ENCODE measurements around the gene ABO.
A peak's percentile ranks its signal among the peaks of the same experiment; 100 is the strongest.
"Not testable (repeated sequence)": the region's sequence is repeated elsewhere in the genome, so short reads cannot be mapped to it uniquely, and the experiment has no call there.

ABO gene

DNA sequence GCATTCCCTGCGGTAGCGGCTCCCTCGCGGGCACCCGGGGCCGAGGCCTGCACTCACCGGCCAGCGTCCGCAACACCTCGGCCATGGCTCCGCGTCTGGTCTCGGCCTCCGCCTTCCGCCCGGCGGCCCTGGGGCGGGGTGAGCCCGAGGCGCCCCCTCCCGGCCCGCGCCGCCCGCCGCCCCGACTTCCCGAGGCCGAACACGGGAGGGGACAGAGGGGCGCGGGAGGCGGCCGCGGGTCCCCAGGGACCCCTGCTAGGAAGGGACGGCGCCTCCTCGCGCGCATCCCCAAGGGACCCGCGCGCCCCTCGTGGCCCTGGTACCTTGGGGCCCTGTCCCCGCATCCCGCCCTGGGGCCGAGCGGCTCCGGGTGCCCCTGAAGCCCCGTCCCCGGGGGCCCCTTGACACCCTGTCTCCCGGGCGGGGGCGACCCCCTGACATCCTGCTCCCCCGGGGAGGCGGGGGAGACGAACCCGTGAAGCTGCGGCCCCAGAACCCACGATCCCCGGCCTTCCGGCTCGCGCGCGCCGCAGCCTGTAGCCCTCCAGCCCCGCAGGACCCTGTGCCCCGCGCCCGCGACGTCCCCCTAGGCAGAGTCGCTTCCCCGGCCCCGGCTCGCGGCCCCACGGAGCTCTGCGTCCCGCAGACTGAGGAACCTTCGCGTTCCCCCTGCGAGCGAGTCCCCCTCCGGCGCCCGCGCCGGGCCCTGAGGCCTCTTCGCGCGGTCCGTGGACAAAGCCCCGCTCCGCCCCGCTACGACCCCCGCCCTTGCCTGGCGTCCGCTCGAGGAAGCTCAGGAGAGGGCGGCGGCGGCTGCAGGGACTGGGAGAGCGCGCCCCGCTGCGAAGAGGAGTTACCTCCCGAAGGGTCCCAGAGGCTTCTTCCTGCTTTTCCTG is at the start of gene ABO:
TSS of gene ABO (minus strand) at position 97 of the 896 bp plus-strand sequence.
- DNase-seq = no peak

- no peak for DNase-seq
Observed at GRCh38 chr9:133323991-133324703, 49.1 kb upstream of the ABO start.

- DNase-seq = no peak
Observed at GRCh38 chr9:133323211-133323610, 48.2 kb upstream of the ABO start.

DNA sequence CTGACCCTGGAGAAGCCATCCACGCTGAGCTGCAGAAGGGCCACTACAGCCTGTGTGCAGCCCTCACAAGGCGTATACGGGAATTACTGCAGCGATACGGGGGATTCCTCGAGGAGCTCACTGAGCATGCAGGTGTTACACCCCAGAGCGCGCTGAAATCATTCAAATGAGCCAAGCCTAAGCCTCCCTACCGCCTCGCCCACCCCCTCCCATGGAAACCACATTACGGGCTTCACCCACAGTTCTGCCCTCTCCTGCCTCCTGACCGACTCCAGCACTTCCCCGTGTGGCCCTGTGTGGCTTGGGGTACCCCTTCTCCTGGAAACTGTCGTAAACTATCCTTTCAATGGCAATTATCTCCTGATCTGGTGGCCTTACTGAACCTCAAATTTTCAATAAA is 47.7 kb upstream of the ABO start:
- DNase-seq = no peak

DNA sequence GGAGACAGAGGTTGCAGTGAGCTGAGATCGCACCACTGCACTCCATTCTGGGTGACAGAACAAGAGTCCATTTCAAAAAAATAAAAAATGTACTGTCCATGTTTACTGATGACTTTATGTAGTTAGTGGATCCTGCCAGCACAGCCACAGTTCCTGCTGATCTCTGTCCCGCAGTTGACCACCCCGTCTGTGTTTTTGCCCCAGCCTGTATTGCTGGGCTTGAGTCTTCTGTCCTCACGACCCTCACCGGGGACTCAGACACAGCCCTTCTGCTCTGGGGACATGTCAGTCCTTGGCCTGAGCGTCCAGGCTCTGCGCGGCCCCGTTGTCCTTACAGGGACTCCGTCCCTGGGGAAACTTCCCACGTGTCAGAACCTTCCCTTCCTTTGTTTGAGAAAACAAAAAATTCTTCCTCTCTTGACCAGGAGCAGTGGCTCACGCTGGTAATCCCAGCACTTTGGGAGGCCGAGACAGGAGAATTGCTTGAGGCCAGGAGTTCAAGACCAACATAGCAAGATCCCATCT is 46.5 kb upstream of the ABO start:
- DNase-seq = no peak

DNA sequence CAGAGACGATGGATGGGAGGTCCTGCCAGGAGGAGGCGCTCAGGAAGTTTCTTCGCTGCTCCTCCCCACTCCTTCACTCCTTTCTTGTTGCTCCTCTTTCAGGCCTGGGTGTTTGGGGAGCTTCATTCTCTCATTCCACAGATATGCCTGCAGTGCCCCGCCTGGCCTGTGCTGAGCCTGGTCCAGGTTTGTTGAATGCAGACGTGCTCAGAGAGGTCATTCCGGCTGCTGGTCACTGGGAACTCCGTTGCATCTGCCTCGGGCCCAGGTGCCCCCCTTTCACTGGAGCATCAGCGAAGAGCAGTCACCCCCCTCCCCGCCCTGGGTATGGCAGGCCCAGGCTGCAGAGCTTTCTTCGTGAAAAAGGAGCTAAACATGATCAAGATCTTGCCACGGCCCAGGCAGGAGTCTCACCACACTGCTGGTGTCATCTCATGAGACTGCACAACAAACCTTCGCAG is 45.5 kb upstream of the ABO start:
- no peak for DNase-seq

DNA sequence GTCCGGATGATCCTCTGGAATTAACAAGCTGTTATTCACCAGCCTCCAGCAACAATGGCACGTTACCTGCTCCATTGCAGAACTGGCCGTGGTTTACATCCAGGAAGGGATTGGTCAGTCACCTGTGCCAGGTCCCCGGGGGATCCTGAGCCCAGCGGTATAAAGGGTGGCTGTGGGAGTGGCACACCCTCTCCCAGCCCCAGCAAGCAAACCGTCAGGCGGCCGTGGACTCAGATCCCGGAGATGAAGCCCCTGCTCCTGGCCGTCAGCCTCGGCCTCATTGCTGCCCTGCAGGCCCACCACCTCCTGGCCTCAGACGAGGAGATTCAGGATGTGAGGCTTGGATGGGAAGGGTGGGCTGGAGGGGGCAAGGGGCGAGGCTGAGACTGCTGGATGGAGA is 42.5 kb upstream of the ABO start:
- DNase-seq = not testable (repeated sequence)

DNA sequence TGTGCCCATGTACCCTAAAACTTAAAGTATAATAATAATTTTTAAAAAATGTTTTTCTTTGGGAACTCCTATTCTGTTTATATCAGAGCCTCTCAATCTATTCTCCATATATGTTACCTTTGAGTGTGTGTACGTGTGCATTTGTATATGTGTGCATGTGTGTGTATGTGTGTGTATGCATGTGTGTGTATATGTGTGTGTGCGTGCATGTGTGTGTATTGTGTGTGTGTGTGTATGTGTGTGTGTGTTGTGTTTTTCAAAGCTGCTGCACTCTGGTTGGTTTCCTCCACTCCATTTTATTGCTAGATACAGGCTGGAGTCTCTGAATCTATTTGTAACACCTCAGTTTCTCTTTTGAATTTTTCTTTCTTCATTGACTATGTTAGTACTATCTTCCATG is 41.0 kb upstream of the ABO start:
- no peak for DNase-seq

DNA sequence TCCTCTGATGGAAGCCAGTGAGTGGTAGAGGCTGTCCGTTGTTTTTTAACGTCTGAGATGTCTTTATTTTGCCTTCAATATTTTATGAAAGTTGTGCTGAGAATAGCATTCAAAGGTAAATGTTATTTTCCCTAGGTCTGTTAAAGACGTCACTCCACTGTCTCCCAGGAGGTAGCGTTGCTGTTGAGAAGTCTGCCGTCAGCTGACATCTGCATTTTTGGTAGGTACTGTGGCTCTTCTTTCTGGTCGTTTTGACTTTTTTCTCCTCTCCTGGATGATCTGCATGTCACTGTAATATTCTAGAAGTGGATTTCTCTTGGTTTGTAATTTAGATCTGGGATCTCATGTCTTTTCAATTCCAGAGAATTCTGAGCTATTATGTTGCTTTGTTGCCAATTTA is 34.6 kb upstream of the ABO start:
- no peak for DNase-seq

DNA sequence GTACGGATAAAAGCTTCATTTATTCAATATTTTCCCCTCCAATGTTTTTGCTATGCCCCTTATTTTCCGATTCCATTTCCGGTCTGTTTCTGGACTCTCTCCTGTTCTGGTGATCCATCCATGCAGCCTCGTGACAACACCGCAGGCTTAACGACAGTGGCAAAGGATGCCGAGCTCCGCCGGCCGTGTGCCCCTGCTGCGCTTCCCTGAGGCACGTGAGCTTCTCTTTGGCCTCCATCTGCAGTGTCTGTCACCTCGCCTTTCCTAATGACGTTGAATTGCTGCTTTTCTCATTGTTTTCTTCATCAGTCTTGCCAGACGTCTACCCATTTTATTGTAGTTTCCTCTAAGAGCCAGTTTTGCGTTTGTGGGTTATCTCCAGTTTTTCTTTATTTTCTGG is 32.3 kb upstream of the ABO start:
- DNase-seq = no peak

GRCh38 chr9:133306242-133307204 is 31.5 kb upstream of the ABO start:
- no peak for DNase-seq

GRCh38 chr9:133305731-133306130 is 30.7 kb upstream of the ABO start:
- no peak for DNase-seq

GRCh38 chr9:133304477-133305377 is 29.7 kb upstream of the ABO start:
- DNase-seq = no peak

- DNase-seq = no peak
Observed at GRCh38 chr9:133304158-133304470, 29.1 kb upstream of the ABO start.

DNA sequence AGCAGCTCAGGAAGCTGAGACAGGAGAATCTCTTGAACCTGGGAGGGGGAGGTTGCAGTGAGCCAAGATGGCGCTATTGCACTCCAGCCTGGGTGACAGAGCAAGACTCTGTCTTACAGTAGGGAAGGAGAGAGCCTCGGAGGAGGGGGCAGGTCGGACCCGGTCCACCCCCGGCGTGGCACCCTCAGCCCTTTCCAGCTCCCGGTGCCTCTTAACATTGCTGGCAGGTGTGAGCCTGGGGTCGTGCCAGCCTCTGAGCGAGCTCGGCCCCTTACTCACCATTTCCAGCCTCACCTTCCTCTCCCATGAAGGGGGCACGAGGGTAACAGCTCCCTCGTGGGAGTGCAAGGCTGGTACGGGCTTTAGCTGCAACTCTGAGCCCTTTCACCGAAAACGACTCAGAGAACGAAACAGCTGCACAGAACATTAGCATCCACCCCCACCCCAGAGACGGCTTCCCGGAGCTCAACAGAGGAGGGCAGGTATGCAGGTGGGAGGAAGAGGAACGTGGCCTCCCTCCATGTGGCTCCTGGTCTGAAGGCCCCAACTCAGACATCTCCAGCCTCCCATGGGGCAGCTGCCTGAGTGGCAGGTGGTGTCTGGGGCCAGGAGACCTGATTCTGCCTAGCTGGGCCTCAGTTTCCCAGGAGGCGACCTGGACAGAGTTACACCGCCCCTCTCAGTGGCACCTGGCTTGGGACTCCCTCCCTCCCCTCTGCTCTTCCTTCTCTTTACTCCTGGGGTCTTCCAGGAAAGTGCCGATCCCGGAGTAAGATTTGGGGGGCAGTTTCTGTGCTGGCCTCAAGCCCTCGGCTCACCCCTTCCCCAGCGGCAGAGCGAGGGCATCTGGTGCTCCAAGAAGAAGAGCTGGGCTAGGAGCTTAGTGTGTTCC is 28.5 kb upstream of the ABO start:
- DNase-seq = no peak

GRCh38 chr9:133301253-133302230 is 26.5 kb upstream of the ABO start:
- DNase-seq = no peak

DNA sequence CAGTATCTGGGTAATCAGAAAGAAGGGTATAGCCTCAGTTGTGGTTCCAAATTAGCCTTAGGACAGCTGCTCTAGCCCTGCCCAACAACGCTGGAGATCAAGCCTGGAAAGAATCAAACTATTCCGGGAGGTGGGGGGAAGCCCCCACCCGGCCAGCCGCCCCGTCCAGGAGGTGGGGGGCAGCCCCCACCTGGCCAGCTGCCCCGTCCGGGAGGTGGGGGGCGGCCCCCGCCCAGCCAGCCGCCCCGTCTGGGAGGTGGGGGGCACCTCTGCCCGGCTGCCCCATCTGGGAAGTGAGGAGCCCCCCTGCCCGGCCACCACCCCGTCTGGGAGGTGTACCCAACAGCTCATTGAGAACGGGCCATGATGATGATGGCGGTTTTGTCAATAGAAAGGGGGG is 25.0 kb upstream of the ABO start:
- not testable (repeated sequence) for DNase-seq

DNA sequence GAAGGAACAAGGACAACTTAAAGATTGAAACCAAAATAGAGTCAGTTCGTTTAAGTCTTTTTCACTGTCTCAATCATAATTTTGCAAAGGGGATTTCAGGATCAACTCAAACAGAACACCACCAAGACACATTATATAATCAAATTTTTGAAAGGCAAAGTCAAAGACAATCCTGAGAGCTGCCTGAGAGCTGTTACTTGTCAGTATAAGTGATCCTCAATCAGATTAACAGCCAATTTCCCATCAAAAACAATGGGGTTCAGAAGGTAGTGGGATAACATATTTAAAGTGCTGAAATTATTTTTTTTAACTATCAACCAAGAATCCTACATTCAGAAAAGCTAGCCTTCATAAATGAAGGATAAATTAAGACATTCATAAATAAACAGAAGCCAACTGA is 19.3 kb upstream of the ABO start:
- no peak for DNase-seq

DNA sequence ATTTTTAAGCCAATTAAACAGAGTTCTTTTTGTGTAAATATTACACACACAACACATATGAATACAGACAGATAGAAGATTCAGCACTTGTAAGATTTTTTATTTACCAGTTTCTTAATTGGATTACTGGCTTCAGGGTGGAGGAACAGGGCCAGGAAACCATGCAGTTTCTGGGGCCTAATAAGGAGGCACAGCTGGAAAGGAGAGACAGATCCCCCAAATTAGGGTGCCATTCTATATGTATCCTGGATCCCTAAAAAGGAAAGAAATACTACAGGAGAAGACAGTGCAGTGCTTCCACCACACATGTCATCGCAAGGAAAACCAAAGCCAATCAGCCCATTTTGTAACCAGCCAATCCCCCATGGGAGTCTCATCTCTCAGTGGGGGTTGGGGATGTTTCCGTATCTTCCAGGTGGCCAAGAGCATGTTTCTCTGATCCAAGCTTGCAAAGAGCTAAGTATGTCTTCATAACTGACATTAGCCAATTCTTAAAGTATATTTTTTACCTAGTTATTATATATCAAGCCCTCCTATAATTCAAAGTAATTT is 15.8 kb upstream of the ABO start:
- peak; percentile 14 for DNase-seq

Data from activated CD4-positive, alpha-beta T cell treated with anti-CD3 and anti-CD28 coated beads for 48 hours (primary cell).